Effector memory CD8-positive, alpha-beta T cell (primary cell): ENCODE results near the gene CHAF1A.

ENCODE experiments used
- ATAC-seq: fragments of 150-1000 bp; cut with Tn5 transposase; replicated peaks from 2 replicates; pipeline ENCODE4 v1.10.0; 2021; ENCODE audit warnings: mild to moderate bottlenecking, moderate library complexity
- DNase-seq, 3 experiments: peaks; one replicate each; pipeline ENCODE4 v3.0.0; 2021
- H3K27ac Mint-ChIP-seq, 2 donors: one replicate each; pipeline ENCODE4 v1.8.0; 2022; ENCODE audit warnings: mild to moderate bottlenecking in 2 of 2, mixed read lengths in 2 of 2, moderate library complexity in 2 of 2
- H3K27me3 Mint-ChIP-seq, 2 donors: one replicate each; pipeline ENCODE4 v1.8.0; 2022; ENCODE audit warnings: mixed read lengths in 2 of 2
- H3K36me3 Mint-ChIP-seq: one replicate; pipeline ENCODE4 v1.8.0; 2022; ENCODE audit warnings: mild to moderate bottlenecking, moderate library complexity, mixed read lengths; ENCODE audit not compliant: insufficient read depth
- H3K4me1 Mint-ChIP-seq, 2 donors: one replicate each; pipeline ENCODE4 v1.8.0; 2022; ENCODE audit warnings: low read depth in 2 of 2, mixed read lengths in 2 of 2
- H3K4me3 Mint-ChIP-seq, 2 donors: one replicate each; pipeline ENCODE4 v1.8.0; 2022; ENCODE audit warnings: mild to moderate bottlenecking in 2 of 2, mixed read lengths in 2 of 2, moderate library complexity in 2 of 2
- H3K9me3 Mint-ChIP-seq, 2 donors: one replicate each; pipeline ENCODE4 v1.8.0; 2022; ENCODE audit warnings: mixed read lengths in 2 of 2

CHAF1A gene

GRCh38 chr19:4393947-4394590 is 8.4 kb upstream of the CHAF1A start:
- DNase-seq (no peak), ATAC-seq (no peak)
- H3K4me3 Mint-ChIP-seq = no peak overlapping the region
- peak overlapping the region; percentile 21 to 87 for H3K27ac Mint-ChIP-seq
- H3K4me1 Mint-ChIP-seq = peaks cover 39 to 45% of the 10 kb centered on the region in 2 donors
- no peaks in the 10 kb centered on the region for H3K9me3 Mint-ChIP-seq
- no peaks in the 10 kb centered on the region for H3K27me3 Mint-ChIP-seq
- peaks cover 42% of the 10 kb centered on the region for H3K36me3 Mint-ChIP-seq

GRCh38 chr19:4396949-4397783 is 5.3 kb upstream of the CHAF1A start:
- Mint-ChIP-seq H3K4me3 (no peak overlapping the region), H3K4me1 (peaks cover 47 to 50% of the 10 kb centered on the region in 2 donors), H3K9me3 (no peaks in the 10 kb centered on the region), H3K36me3 (peaks cover 47% of the 10 kb centered on the region), H3K27me3 (no peaks in the 10 kb centered on the region), H3K27ac (peak overlapping the region in 1 of 2 donors; percentile 45)
- DNase-seq (no peak), ATAC-seq (no peak)

- H3K4me3 Mint-ChIP-seq = peak overlapping the region; percentile 90 to 96
- peaks cover 42 to 49% of the 10 kb centered on the region in 2 donors for H3K4me1 Mint-ChIP-seq
Measured at GRCh38 chr19:4399812-4400134, 2.7 kb upstream of the CHAF1A start.

GRCh38 chr19:4400135-4400936 is 2.1 kb upstream of the CHAF1A start, which contains the start of gene SH3GL1:
Gene SH3GL1 (minus strand): TSS chr19:4400547. CDS start chr19:4400368, 179 bp downstream.
- H3K27ac Mint-ChIP-seq = peak within 1 kb of the TSS; percentile 96 to 98
- DNase-seq (peak; percentile 89 to 92 (median 90)), ATAC-seq (peak; percentile 66)
- peak within 1 kb of the TSS; percentile 90 to 96 for H3K4me3 Mint-ChIP-seq
- no peaks in the 10 kb centered on the region for H3K9me3 Mint-ChIP-seq
- peaks cover 43% of the 10 kb centered on the region for H3K36me3 Mint-ChIP-seq
- H3K27me3 Mint-ChIP-seq = no peaks in the 10 kb centered on the region
- H3K4me1 Mint-ChIP-seq = peaks cover 37 to 44% of the 10 kb centered on the region in 2 donors

More at GRCh38 chr19:4399812-4400134, 2.7 kb upstream of the CHAF1A start:
- ATAC-seq (no peak), DNase-seq (peak in 1 of 3 experiments; percentile 16)
- peak overlapping the region; percentile 95 for H3K27ac Mint-ChIP-seq
- H3K36me3 Mint-ChIP-seq = peaks cover 46% of the 10 kb centered on the region
- H3K27me3 Mint-ChIP-seq = no peaks in the 10 kb centered on the region
- H3K9me3 Mint-ChIP-seq = no peaks in the 10 kb centered on the region

- Mint-ChIP-seq H3K9me3 (no peaks in the 10 kb centered on the region), H3K4me3 (peak overlapping the region; percentile 80 to 85), H3K27me3 (no peaks in the 10 kb centered on the region), H3K36me3 (peaks cover 31% of the 10 kb centered on the region), H3K4me1 (peaks cover 33 to 41% of the 10 kb centered on the region in 2 donors), H3K27ac (peak overlapping the region; percentile 96 to 98)
- DNase-seq (peak in 1 of 3 experiments; percentile 22), ATAC-seq (no peak)
Measured at GRCh38 chr19:4401769-4402170, 670 bp upstream of the CHAF1A start.

- Mint-ChIP-seq H3K27ac (peak overlapping the region; percentile 96 to 98), H3K4me3 (peak overlapping the region; percentile 80 to 85), H3K4me1 (peaks cover 31 to 32% of the 10 kb centered on the region in 2 donors), H3K27me3 (no peaks in the 10 kb centered on the region), H3K9me3 (no peaks in the 10 kb centered on the region), H3K36me3 (peaks cover 31% of the 10 kb centered on the region)
- DNase-seq = no peak
- ATAC-seq = no peak
Measured at GRCh38 chr19:4403005-4403761, 743 bp downstream of the CHAF1A start.

- Mint-ChIP-seq H3K36me3 (peaks cover 23% of the 10 kb centered on the region), H3K9me3 (no peaks in the 10 kb centered on the region), H3K4me3 (no peak overlapping the region), H3K4me1 (peaks cover 20 to 21% of the 10 kb centered on the region in 2 donors), H3K27ac (no peak overlapping the region), H3K27me3 (no peaks in the 10 kb centered on the region)
- no peak for ATAC-seq
- no peak for DNase-seq
Measured at GRCh38 chr19:4405977-4406376, 3.5 kb downstream of the CHAF1A start.

- ATAC-seq (no peak), DNase-seq (no peak)
- no peak overlapping the region for H3K27ac Mint-ChIP-seq
- no peaks in the 10 kb centered on the region for H3K9me3 Mint-ChIP-seq
- H3K4me3 Mint-ChIP-seq = no peak overlapping the region
- H3K4me1 Mint-ChIP-seq = peaks cover 14 to 15% of the 10 kb centered on the region in 2 donors
- H3K27me3 Mint-ChIP-seq = no peaks in the 10 kb centered on the region
- H3K36me3 Mint-ChIP-seq = peaks cover 24% of the 10 kb centered on the region
Measured at GRCh38 chr19:4406626-4407025, 4.2 kb downstream of the CHAF1A start.

- peaks cover 27% of the 10 kb centered on the region for H3K36me3 Mint-ChIP-seq
- no peak overlapping the region for H3K4me3 Mint-ChIP-seq
- H3K4me1 Mint-ChIP-seq = no peaks in the 10 kb centered on the region
- DNase-seq = no peak
- H3K27ac Mint-ChIP-seq = peak overlapping the region in 1 of 2 donors; percentile 19
- no peaks in the 10 kb centered on the region for H3K27me3 Mint-ChIP-seq
- no peak for ATAC-seq
- no peaks in the 10 kb centered on the region for H3K9me3 Mint-ChIP-seq
Measured at GRCh38 chr19:4409123-4409933, 6.9 kb downstream of the CHAF1A start.

GRCh38 chr19:4413588-4413987 is 11.1 kb downstream of the CHAF1A start:
- ATAC-seq (no peak), DNase-seq (no peak)
- no peaks in the 10 kb centered on the region for H3K9me3 Mint-ChIP-seq
- no peaks in the 10 kb centered on the region for H3K27me3 Mint-ChIP-seq
- H3K27ac Mint-ChIP-seq = no peak overlapping the region
- H3K4me1 Mint-ChIP-seq = no peaks in the 10 kb centered on the region
- H3K4me3 Mint-ChIP-seq = no peak overlapping the region
- peaks cover 24% of the 10 kb centered on the region for H3K36me3 Mint-ChIP-seq

GRCh38 chr19:4414144-4414799 is 11.8 kb downstream of the CHAF1A start:
- H3K4me1 Mint-ChIP-seq = no peaks in the 10 kb centered on the region
- H3K4me3 Mint-ChIP-seq = no peak overlapping the region
- no peaks in the 10 kb centered on the region for H3K27me3 Mint-ChIP-seq
- H3K36me3 Mint-ChIP-seq = peaks cover 21% of the 10 kb centered on the region
- no peak for DNase-seq
- H3K27ac Mint-ChIP-seq = no peak overlapping the region
- ATAC-seq = no peak
- no peaks in the 10 kb centered on the region for H3K9me3 Mint-ChIP-seq

- DNase-seq (no peak), ATAC-seq (no peak)
- H3K27ac Mint-ChIP-seq = no peak overlapping the region
Measured at GRCh38 chr19:4414800-4415321, 12.4 kb downstream of the CHAF1A start.

More at GRCh38 chr19:4414800-4415321, 12.4 kb downstream of the CHAF1A start:
- Mint-ChIP-seq H3K36me3 (peaks cover 24% of the 10 kb centered on the region), H3K9me3 (no peaks in the 10 kb centered on the region), H3K4me1 (no peaks in the 10 kb centered on the region), H3K27me3 (no peaks in the 10 kb centered on the region), H3K4me3 (no peak overlapping the region)
